Testis (tissue), 2 donors: ENCODE data around the gene MEGF9.

Experiments
- CTCF ChIP-seq, 3 experiments: fragments of 450-650 bp in 2 of 3; fragments of 200-600 bp in 1 of 3; sonication (generic) in 1 of 3; IDR thresholded peaks; one replicate each; pipeline ENCODE4 v1.5.1; 2016 to 2019; ENCODE audit warnings: antibody characterized with exemption in 3 of 3, mild to moderate bottlenecking in 2 of 3, moderate library complexity in 1 of 3
- POLR2A ChIP-seq: fragments of 450-650 bp; IDR thresholded peaks from one replicate; pipeline ENCODE4 v1.6.1; 2017; ENCODE audit warnings: antibody characterized with exemption, mild to moderate bottlenecking, moderate library complexity

GRCh38 chr9:120711841-120712538 is 2.3 kb downstream of the MEGF9 start:
- TF ChIP-seq CTCF (IDR thresholded peaks at IDR 0.05) (no peak), POLR2A (no peak)
